Femur (tissue), 1 donor: ENCODE data around the gene ERBB4.
A peak's percentile ranks its signal among the peaks of the same experiment; 100 is the strongest.
"Not testable (repeated sequence)": the region's sequence is repeated elsewhere in the genome, so short reads cannot be mapped to it uniquely, and the experiment has no call there.

Experiments used
- DNase-seq: peaks from one replicate; pipeline ENCODE4 v3.0.0-alpha.2; 2017

ERBB4 gene

DNA sequence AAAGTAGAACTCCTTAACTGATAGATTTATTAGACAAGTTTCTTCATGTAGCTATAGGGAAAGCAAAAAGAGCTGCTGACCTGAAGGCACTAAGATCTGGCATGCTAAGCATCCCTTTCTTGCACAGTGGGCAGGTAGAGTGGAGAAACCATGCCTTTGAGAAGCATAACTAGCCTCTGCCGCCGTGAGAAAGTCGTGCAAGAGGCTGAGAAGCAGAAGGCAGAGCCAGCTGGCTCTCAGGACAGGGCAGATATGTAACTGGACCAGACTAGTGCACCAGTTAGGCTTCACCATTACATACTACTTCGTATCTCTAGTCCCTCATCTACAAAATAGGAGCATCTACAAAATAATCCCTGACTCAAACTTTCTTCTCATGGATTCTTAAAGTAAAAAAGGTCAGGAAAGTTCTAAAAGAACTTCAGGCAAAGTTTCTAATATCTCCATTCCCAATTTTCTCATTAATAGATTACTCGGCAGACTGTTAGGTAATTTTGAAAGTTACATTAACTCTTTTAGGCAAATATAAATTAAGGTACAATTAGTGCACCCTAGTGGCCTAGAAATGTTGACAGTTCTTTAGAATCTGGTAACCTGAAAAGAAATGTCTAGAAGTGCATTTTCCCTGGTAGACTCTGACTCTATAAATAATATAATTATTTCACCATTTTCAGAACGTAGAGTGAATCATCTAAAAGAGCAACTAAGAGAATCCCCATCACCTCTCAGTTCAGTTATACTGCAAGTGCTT is 10.3 kb downstream of the ERBB4 start:
- no peak for DNase-seq

- DNase-seq: no peak
These were observed 12.5 kb downstream of the ERBB4 start for GRCh38 chr2:212526059-212526458.

GRCh38 chr2:212523756-212524155 is 14.8 kb downstream of the ERBB4 start:
- DNase-seq: no peak

- no peak for DNase-seq
These were observed 18.3 kb downstream of the ERBB4 start for GRCh38 chr2:212520340-212520739.

- DNase-seq: no peak
These were observed 20.9 kb downstream of the ERBB4 start for GRCh38 chr2:212517693-212518092.

DNA sequence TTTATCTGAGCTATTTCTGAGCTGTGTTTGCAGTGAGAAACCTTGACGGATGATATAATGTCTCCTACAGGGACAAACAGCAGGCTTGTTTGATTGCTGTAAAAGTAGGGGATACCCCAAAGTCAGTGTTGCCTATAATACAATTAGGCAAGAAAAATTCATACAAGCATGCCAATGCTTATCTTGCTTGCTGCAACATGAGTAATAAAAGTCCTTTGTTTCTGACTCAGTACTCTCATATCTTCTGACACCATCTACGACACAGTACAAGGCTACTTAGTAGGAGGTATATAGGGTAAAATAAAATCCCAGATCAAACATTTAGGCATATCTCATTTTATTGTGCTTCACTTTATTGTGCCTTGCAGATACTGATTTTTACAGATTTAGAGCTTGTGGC is 33.0 kb downstream of the ERBB4 start:
- no peak for DNase-seq

DNA sequence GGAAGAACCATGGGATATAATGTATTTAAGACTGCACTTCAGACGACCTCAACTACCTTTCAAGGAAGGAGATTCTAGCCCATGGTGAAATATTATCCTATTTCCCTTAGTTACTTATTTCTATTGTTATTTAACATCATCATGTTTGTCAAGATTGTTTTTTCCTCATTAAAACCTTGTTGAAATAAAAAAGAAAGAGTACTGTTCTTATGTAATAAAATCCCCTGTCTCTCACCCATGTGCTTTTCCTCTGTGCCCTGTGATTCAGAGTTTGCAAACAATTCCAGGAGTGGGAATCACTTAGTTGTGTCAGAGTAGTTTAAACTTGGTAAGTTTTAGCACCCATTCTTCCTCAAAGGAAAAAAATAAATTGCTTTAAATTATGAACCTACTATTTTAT is 43.6 kb downstream of the ERBB4 start:
- no peak for DNase-seq

GRCh38 chr2:212494418-212495020 is 44.1 kb downstream of the ERBB4 start:
- no peak for DNase-seq

GRCh38 chr2:212489719-212490346 is 48.8 kb downstream of the ERBB4 start:
- DNase-seq: no peak

GRCh38 chr2:212488611-212489010 is 50.0 kb downstream of the ERBB4 start:
- DNase-seq: no peak

GRCh38 chr2:212484563-212485080 is 54.0 kb downstream of the ERBB4 start:
- DNase-seq: peak; percentile 19

- DNase-seq: no peak
These were observed 58.2 kb downstream of the ERBB4 start for GRCh38 chr2:212480447-212480846.

DNA sequence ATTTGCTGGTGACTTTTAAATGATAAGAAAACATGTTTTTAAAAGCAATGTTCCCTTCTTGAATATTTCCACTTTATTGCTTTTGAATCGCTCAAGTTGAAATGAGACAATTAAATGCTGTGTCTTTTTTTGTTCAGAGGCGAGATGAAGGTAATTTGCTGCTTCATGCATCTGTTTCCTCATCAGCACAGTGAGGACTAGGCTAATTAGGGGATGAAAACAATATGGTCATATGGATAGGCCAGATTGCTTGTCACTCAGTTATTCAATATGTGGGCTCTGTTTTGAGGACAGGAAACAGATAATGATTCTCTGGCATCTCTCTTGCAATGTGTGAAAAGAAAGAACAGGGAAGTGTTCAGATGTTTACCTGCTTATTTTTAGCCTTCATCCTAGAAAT is 61.0 kb downstream of the ERBB4 start:
- no peak for DNase-seq

DNA sequence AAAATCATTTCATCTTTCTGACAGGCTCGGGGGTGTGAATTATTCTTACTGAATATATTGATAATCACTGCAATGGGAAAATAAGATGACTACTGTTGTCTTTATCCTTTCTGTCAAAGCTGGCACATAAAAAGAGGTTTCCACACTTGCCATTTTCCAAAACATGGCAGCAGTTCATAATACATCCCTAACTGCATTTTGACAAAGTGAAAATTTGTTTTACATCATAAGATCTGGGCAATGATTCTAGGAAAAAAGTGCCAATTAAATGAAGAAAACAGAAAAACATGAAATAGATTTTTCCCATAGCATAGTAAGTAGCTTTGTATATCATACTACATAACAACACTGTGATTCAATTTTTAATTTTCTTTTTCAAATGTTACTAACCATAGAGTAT is 65.4 kb downstream of the ERBB4 start:
- DNase-seq: no peak

DNA sequence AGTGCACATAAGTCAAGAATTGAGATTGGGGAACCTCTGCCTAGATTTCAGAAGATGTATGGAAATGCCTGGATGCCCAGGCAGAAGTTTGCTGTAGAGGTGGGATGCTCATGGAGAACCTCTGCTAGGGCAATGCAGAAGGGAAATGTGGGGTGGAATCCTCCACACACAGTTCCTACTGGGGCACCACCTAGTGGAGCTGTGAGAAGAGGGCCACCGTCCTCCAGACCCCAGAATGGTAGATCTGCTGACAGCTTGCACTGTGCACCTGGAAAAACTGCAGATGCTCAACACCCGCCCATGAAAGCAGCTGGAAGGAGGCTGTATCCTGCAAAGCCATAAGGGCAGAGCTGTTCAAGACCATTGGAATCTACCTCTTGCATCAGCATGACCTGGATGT is 71.1 kb downstream of the ERBB4 start:
- not testable (repeated sequence) for DNase-seq

DNA sequence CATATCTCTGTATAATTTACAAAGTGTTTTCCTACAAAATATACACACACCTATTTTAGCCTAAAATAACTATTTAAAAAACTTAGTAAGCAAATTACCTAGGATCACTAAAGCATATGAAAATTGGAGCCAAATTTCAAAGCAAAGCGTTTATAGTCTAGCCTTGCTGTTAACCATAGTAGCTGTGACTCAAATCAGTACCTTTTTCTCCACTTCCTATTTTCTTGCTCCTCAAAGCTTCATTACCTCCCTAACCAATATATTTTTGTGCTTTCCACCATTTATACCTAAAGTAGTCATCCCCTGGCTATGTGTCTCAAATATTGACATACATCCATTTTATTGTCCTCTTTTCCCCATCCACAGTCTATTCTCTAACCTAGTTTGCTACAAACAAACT is 73.1 kb downstream of the ERBB4 start:
- DNase-seq: no peak

DNA sequence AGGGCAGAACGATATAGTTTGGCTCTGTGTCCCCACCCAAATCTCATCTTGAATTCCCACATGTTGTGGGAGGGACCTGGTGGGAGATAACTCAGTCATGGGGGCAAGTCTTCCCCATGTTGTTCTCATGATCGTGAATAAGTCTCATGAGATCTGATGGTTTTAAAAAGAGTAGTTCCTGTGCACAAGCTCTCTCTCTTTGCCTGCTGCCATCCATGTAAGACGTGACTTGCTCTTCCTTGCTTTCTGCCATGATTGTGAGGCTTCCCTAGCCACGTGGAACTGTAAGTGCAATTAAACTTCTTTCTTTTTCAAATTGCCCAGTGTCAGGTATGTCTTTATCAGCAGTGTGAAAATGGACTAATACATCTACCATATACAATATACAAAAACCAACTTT is 76.9 kb downstream of the ERBB4 start:
- not testable (repeated sequence) for DNase-seq

DNA sequence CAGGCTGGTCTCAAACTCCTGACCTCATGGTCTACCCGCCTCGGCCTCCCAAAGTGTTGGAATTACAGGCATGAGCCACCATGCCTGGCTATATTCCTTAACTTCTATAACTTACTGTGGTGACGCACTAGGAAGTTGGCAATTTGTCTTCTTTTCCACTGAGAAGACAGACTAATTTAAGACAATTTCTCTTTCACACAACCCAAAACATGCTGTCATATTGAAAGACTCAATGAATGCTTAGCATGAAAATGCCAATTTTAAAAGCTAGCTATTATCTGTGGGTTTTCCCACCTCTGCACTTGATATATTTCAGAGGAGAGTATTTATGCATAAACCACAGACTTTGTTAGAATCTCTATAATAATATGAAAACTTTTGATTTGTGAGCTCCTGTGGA is 84.5 kb downstream of the ERBB4 start:
- DNase-seq: no peak

GRCh38 chr2:212451786-212452231 is 86.8 kb downstream of the ERBB4 start:
- no peak for DNase-seq

- DNase-seq: no peak
These were observed 89.9 kb downstream of the ERBB4 start for GRCh38 chr2:212448698-212449097.

DNA sequence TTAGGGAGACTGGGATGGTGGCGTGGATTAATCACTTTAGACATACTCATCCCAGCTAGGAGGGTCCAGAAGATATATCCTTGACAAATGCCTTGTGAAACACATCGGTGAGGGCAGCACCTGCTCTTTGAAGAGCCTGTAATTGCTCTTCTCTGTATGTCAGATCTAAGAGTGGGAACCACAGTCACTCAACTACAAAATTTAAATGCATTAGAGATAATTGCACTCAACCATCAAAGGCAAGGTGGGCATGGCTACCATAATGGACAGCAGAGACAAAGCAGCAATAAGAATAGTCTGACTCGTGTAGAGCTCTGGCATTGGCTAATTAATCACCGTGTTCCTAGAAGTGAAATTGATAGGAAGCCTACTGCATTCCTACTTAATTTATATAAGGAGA is 96.8 kb downstream of the ERBB4 start:
- no peak for DNase-seq

GRCh38 chr2:212441141-212441540 is 97.5 kb downstream of the ERBB4 start:
- DNase-seq: no peak

DNA sequence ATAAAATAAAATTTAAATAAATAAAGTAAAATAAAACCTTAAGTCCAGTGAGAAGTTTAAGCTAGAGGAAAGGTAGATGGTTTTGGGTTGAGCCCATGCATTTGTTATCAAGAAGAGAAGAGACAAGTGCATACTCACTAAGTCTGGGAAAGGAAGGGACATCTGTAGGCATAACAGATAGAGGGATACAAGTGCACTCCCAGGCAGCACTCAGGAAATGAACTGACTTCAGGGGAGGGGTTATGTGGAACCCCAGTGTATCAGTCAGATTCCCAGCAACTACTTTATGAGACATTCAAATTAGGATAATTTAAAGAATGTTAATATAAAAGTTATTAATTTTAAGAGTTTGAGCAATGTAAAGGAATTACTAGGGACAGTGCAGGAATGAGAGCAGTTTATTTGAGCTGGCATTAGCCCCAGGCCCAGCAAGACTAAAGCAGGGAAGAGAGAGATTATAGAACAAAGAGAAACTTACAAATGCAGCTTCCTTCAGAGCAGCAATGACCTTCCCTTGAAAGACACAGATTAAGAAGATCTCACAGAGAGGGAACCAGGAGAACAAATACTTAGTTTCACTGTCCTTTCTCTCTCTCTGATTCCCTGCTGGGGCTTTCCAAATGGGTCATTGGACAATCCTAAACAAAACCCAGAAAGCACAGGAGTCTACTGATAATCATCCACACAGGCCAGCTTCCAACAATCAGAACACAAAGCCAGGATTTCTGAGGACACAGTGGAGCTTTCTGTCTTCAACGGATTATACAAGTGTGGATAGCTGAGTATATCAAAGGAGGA is 109.7 kb downstream of the ERBB4 start:
- no peak for DNase-seq
